NCI-H1694 treated with DMSO at 0.1 percent for 48 hours (cell line): ENCODE measurements around the gene SLC23A2.

ENCODE experiments used
- DNase-seq: peaks from one replicate; lab custom pipeline; 2025; lab: John Stamatoyannopoulos, UW

Gene SLC23A2

DNA sequence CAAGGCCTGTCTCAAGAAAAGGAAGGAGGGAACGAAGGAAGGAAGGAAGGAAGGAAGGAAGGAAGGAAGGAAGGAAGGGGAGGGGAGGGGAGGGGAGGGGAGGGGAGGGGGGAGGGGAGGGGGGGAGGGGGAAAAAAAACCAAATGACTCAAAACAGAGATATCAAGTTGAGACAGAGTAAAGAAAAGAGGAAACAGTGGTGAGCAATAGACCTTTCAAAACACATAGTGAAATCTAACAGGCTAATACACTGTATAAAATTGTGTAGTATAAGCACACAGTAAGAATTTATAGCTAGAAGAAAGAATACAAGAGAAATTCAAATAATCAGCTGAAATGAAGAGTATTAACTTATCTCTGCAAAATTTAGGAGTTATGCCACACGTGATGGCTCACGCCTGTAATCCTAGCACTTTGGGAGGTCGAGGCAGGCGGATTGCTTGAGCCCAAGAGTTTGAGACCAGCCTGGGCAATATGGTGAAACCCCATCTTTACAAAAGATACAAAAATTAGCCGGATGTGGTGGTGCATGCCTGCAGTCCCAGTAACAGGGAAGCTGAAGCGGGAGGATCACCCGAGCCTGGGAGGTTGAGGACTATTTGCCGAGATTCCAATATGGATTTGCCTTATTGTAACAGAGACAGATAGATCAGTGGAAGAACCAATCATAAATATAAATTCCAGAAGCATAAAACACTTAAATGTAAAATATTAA lies 156.4 kb downstream of the SLC23A2 start:
- DNase-seq: no peak

DNA sequence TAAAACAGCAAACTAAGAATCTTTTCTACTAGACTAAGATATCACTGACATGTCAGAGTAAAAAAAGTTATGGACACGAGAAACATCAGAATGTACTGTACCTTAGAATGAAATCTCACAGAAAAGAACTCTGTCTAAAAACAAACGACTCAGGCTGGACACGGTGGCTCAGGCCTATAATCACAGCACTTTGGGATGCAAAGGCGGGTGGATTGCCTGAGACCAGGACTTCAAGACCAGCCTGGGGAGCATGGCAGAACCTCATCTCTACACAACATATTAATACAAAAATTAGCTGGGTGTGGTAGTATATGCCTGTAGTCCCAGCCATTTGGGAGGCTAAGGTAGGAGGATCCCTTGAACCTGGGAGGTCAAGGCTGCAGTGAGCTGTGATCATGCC lies 157.0 kb downstream of the SLC23A2 start:
- no peak for DNase-seq

DNA sequence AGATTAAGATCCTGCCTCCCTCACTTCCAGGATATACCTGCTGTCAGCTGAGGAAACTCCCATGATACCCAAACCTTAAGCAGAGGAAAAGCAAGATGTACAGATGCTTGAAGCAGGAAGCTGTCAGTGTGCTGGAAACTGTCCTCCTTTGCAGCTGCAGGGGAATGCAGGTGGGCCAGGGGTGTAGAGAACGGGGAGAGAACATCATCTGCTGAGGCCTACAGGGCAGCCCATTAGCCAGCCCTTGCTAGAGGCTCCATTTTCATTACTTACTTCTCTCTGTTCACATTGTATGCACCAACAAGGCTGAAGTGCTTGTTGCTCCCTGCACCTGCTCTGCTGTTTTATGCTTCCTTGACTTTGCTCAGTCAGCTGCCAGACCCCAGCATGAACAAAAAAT lies 160.5 kb downstream of the SLC23A2 start:
- DNase-seq: no peak

GRCh38 chr20:4838526-4838925 lies 162.8 kb downstream of the SLC23A2 start:
- no peak for DNase-seq

- DNase-seq: no peak
Measured at GRCh38 chr20:4837760-4838159, 163.6 kb downstream of the SLC23A2 start.

GRCh38 chr20:4836935-4837334 lies 164.4 kb downstream of the SLC23A2 start:
- DNase-seq: no peak

- no peak for DNase-seq
Measured at GRCh38 chr20:4836473-4836872, 164.8 kb downstream of the SLC23A2 start.

GRCh38 chr20:4835244-4836177 lies 165.8 kb downstream of the SLC23A2 start:
- no peak for DNase-seq

- no peak for DNase-seq
Measured at GRCh38 chr20:4833074-4833728, 168.1 kb downstream of the SLC23A2 start.

DNA sequence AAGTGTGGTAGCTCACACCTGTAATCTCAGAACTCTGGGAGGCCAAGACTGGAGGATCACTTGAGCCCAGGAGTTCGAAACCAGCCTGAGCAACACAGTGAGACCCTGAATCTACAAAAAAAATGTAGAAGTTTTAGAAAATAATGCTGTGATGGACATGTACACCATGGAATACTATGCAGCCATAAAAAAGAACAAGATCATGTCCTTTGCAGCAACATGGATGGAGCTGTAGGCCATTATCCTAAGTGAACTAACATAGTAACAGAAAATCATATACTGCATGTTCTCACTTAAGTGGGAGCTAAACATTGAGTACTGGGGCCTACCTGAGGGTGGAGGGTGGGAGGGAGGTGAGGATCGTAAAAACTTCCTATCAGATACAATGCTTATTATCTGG lies 168.8 kb downstream of the SLC23A2 start:
- DNase-seq: no peak

- DNase-seq: no peak
Measured at GRCh38 chr20:4830696-4831095, 170.6 kb downstream of the SLC23A2 start.

DNA sequence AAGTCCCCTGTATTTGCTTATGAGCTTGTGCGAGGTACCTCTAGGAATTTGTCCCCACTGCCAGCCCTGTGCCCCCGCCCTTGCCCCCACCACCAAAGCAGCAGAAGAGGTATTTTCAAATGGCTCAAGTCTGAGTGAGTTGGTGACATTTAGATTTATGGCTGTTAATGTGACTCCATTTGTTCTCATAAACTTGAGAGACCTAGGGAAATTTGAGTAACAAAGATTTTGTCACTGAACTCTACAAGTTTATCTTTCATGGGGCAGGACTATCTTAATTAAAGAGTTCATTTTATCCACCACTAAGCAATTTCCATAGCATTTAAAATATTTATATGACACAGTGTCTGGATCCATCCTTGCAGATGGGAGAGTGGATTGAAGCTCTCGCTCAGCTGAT lies 171.1 kb downstream of the SLC23A2 start:
- DNase-seq: no peak

GRCh38 chr20:4829514-4830215 lies 171.6 kb downstream of the SLC23A2 start:
- DNase-seq: no peak

- no peak for DNase-seq
Measured at GRCh38 chr20:4828830-4829513, 172.3 kb downstream of the SLC23A2 start.

- DNase-seq: no peak
Measured at GRCh38 chr20:4821590-4821989, 179.7 kb downstream of the SLC23A2 start.

DNA sequence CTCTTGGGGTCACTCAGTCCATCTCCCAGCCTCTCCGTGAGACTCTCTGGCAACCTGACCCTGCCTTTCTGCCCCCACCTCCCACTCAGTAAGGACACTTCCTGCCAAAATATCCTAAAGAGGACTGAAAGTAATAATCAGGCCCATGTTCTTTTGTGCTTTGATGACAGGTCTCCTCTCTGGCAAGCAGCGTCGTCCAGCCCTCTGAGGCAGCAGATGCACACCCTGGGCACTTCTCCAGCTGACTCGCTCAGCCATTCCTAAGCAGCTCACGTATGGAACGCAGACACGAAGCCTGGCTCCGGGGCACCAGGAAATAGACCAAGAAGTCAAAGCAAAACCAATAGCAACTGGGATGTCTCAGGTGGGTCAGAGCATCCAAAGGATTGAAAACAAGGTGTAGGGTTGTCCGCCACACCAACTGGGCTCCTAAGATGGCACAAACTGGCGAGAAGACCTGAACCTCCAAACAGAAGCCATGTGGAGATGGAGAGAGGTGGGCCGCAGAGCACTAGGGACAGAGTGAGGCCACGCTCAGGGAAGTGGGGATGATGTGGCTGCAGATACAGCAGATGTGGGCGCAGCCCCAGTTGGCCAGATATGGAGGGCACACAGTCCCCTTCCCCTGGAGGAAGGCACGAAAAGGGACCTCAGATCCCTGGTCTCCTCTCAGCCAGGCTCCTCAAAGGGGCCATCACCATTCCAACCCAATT lies 180.3 kb downstream of the SLC23A2 start:
- peak; percentile 57 for DNase-seq

GRCh38 chr20:4819901-4820300 lies 181.4 kb downstream of the SLC23A2 start:
- DNase-seq: no peak

DNA sequence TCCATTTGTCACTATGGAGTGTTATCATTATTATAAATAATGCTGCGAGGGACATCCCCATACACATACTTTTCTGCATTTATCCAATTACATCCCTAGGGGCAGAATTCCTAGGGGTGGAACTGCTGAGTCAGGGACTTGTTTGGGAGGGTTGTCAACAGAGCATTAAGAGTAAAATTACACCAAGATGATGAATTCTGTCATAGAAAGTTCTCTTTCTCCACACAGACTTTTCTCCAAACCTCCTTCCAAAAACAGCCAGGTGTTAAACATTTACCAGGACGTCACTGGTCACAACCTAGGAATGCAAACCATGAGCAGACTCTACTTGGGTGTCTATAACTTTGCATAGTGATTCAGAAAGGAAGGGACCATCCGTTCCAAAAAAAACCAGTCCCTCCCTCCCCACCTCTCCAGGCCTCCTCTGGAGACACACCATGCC lies 184.1 kb downstream of the SLC23A2 start:
- no peak for DNase-seq

- DNase-seq: no peak
Measured at GRCh38 chr20:4815628-4816027, 185.7 kb downstream of the SLC23A2 start.

- DNase-seq: no peak
Measured at GRCh38 chr20:4814696-4815252, 186.5 kb downstream of the SLC23A2 start.
